Pancreas (tissue), 10 donors: Measurements from ENCODE around the gene AMIGO2. TPM values are rescaled to one million over a fixed set of nuclear protein-coding genes. Genes with fewer than 3 reads are reported as not detected.
"Not testable (repeated sequence)": the region's sequence is repeated elsewhere in the genome, so short reads cannot be mapped to it uniquely, and the experiment has no call there.

Experiments
- ATAC-seq, 4 donors: fragments of 200-7000 bp; cut with Tn5 transposase; one replicate each; pipeline versions ENCODE4 v1.8.0 to v1.9.1; 2020; ENCODE audit warnings: mild to moderate bottlenecking in 4 of 4, moderate library complexity in 4 of 4
- DNase-seq, 6 donors: peaks; one replicate each; pipeline ENCODE4 v3.0.0-alpha.2; 2020
- FAIRE-seq: peaks from 2 replicates; lab custom pipeline; 2012; peaks lifted over from hg19 to GRCh38; lab: Jason Lieb, UNC
- H3K27ac ChIP-seq, 4 donors: fragments of 200-600 bp; sonication (generic); 1 replicate in 3 of 4; 2 replicates in 1 of 4; pipeline versions ENCODE4 v1.5.0 to v1.8.0; 2020
- H3K27me3 ChIP-seq, 4 donors: fragments of 200-600 bp; one replicate each; pipeline ENCODE4 v1.8.0; 2021
- H3K36me3 ChIP-seq, 3 donors: fragments of 200-600 bp; sonication (generic) in 1 of 3; one replicate each; pipeline versions ENCODE4 v1.5.0 to v1.8.0; 2020 to 2021
- H3K4me1 ChIP-seq, 3 donors: fragments of 200-600 bp; one replicate each; pipeline ENCODE4 v1.8.0; 2021
- H3K4me3 ChIP-seq, 4 donors: fragments of 200-600 bp; sonication (generic) in 2 of 4; one replicate each; pipeline versions ENCODE4 v1.5.0 to v1.8.0; 2020 to 2021
- H3K9me3 ChIP-seq, 4 donors: fragments of 200-600 bp; one replicate each; pipeline ENCODE4 v1.8.0; 2021
- WGBS, 2 donors: extraction: QIAGEN DNeasy Blood & Tissue Kit; methylation state at CpG; one replicate each; pipeline ENCODE4 v1.1.7; 2013; 5-methylcytosine and 5-hydroxymethylcytosine counted together
- intact Hi-C, 3 donors: fragments of 100-400 bp; cut with DNase I; formaldehyde crosslinking; loops; one replicate each; pipeline versions ENCODE4 v1.11.1 to v1.14.2; 2022
- polyA plus RNA-seq, 2 donors: library from polyadenylated mRNA; stranded (reverse); fragments of 200-250 nt; gene quantifications; one replicate each; pipeline ENCODE4 v1.2.3, GENCODE V29; 2013
- total RNA-seq, 6 donors: library from RNA; stranded (reverse); fragmentation: NEBNext Ultra II Directional in 4 of 6; extraction: Animal tissue kit (Norgen Biotek cat#: 25700) in 4 of 6; gene quantifications; one replicate each; pipeline versions ENCODE4 v1.2.1 to v1.2.4, GENCODE V29; 2021 to 2023
- TF ChIP-seq, protein P1 (sequence below), 4 donors: fragments of 200-600 bp; sonication (generic) in 3 of 4; IDR thresholded peaks; one replicate each; pipeline versions ENCODE4 v1.5.0 to v1.8.0; 2021; ENCODE audit warnings: antibody characterized with exemption in 4 of 4
- donor health status: healthy with polysubstance abuse.
- donor health status: DM: no; HTN: no; CAD: no; lungs with moderate emphysema.
- donor health status: DM: no; HTN: no; CAD: no.
- donor health status: control.
- donor health status: control.
- donor health status: Bipolar disorder and iron deficiency.
- donor health status: DM: yes; HTN: yes; CAD: no.
- donor health status: DM: no; HTN: no; CAD: no.
- donor health status: DM: no; HTN: no; CAD: no.
- donor health status: DM: yes; HTN: yes; CAD: no.

Gene AMIGO2
- total and polyA plus RNA-seq, 8 donors, result 1.3 to 7.5 (median 2.2) TPM

DNA sequence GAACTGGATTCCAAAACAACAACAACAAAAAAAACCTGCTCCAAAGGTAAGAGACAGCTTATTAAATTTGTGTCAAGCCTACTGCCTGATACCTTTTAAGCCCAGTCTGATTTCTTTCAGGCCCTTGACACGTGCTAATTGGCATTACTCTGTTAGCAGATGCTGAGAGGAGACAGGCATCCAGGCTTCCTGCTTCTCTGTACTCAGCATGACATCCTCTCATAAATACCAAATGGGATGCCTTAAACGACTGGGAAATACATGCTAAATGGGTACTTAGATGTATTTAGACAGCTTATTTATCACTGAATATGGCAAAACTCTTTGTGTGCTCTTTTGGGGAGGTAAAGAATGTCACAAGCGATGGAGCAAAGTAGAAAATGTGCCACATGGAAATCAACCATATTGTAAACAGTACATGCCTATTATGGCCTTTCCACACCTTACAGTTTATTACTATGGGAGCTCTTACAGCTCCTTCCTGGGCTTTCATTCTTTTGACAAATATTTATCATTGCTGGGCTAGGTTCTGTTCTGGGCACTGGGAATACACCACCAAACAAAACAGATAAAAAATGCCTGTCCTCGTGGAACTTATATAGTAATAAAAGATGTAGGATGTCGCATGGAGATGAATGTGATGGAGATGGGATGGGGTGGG is 11.9 kb downstream of the AMIGO2 start:
- Histone ChIP-seq H3K36me3 (no peaks in the 10 kb centered on the region), H3K27ac (no peak overlapping the region), H3K27me3 (no peaks in the 10 kb centered on the region), H3K4me1 (peaks cover 5 to 21% (median 12%) of the 10 kb centered on the region in 3 donors), H3K4me3 (no peak overlapping the region), H3K9me3 (no peaks in the 10 kb centered on the region)
- 67 to 72% methylated on average over 5 of the region's 5 CpGs for WGBS, 2 donors
- TF ChIP-seq, protein P1, sequence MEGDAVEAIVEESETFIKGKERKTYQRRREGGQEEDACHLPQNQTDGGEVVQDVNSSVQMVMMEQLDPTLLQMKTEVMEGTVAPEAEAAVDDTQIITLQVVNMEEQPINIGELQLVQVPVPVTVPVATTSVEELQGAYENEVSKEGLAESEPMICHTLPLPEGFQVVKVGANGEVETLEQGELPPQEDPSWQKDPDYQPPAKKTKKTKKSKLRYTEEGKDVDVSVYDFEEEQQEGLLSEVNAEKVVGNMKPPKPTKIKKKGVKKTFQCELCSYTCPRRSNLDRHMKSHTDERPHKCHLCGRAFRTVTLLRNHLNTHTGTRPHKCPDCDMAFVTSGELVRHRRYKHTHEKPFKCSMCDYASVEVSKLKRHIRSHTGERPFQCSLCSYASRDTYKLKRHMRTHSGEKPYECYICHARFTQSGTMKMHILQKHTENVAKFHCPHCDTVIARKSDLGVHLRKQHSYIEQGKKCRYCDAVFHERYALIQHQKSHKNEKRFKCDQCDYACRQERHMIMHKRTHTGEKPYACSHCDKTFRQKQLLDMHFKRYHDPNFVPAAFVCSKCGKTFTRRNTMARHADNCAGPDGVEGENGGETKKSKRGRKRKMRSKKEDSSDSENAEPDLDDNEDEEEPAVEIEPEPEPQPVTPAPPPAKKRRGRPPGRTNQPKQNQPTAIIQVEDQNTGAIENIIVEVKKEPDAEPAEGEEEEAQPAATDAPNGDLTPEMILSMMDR (IDR thresholded peaks at IDR 0.05), result no peak
- intact Hi-C loops, result no loop called here
- FAIRE-seq (no peak), ATAC-seq (no peak), DNase-seq (no peak)

DNA sequence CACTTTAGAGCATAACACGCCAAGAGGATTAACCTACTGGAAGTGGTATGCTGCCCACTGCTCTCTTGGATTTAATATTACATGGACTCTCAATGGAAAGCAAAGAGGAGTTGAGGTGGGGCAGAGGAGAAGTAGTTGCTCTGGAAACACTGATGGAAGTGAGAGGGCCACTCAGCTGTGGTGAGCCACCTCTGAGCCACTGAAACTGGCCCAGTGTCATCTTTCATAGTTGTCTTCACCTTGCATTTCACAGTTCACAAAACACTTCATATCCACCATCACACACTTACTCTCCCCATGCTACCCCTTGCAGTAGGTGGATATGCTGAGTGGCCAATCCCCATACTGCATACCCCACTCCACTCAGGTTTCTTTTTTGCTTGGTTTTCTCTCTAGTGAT is 12.6 kb downstream of the AMIGO2 start:
- 97 to 100% methylated on average over 1 of the region's 1 CpG for WGBS, 2 donors
- ATAC-seq (no peak), DNase-seq (no peak), FAIRE-seq (no peak)
- TF ChIP-seq, protein P1 (IDR thresholded peaks at IDR 0.05), result no peak
- peak overlapping the region in 3 of 4 donors; percentile 8 to 74 (median 24) for H3K27ac ChIP-seq
- intact Hi-C loops, result no loop called here
- no peaks in the 10 kb centered on the region for H3K27me3 ChIP-seq
- H3K4me3 ChIP-seq, result no peak overlapping the region
- H3K36me3 ChIP-seq, result no peaks in the 10 kb centered on the region
- H3K4me1 ChIP-seq, result peaks cover 5 to 21% (median 12%) of the 10 kb centered on the region in 3 donors
- no peaks in the 10 kb centered on the region for H3K9me3 ChIP-seq

DNA sequence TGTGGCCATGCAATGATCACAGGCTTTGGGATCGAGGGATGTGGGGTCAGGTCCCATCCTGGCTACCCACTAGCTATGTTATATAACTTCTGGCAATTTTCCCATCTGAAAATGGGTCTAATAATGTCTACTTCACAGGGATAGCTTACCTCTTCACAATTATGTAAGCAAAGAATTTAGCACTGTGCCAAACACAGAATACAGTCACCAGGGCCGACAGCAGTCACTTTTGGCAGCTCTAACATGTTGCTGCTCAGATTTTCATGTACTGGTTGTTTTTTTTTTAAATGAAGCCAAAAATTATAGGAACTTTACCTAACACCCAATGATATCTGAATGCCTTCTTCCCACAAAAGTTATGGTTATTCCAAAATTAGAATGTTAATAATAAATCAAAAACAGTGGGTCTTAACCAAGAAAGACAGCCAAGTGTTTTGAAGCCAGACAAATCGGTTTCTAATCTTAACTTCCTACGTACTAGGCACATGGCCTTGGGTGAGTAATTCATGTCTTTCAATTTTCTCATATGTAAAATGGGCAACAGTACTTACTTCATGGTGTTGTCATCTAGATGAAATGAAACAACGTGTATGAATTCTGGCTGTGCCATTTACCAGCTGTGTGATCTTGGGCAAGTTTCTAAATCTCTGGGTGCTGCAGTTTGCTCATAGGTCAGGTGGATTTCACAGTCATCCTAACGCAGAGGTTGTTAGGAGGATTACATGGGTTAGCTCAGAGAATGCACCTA is 13.3 kb downstream of the AMIGO2 start:
- TF ChIP-seq, protein P1 (IDR thresholded peaks at IDR 0.05), result no peak
- ATAC-seq (peak; percentile 82 to 91 (median 87)), FAIRE-seq (no peak), DNase-seq (peak in 1 of 6 donors; percentile 29)
- Histone ChIP-seq H3K4me1 (peaks cover 5 to 21% (median 12%) of the 10 kb centered on the region in 3 donors), H3K9me3 (no peaks in the 10 kb centered on the region), H3K36me3 (no peaks in the 10 kb centered on the region), H3K4me3 (no peak overlapping the region), H3K27ac (peak overlapping the region; percentile 8 to 74 (median 33)), H3K27me3 (no peaks in the 10 kb centered on the region)
- WGBS, 2 donors, result 35% methylated on average over 6 of the region's 6 CpGs
- intact Hi-C loops, result no loop called here

DNA sequence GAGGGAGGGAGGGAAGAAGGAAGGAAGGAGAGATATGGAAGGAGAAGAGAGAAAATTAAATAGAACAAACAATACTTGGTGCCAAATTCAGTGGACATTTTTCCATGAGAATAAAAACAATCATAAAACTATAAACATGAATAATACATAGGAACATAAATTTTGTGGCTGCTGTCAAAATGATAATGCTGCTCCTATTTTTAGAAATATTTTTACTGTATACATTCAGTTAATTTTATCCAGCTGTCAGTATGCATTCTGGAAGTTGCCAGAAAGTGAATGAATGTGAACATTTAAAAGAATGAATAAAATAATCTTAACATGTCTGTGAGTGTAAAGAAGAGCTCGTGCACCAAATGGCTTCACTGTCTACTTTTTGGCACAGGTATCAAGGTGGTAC is 14.2 kb downstream of the AMIGO2 start:
- no peak for FAIRE-seq
- Histone ChIP-seq H3K27ac (no peak overlapping the region), H3K4me1 (peaks cover 5 to 21% (median 12%) of the 10 kb centered on the region in 3 donors), H3K9me3 (no peaks in the 10 kb centered on the region), H3K4me3 (no peak overlapping the region), H3K27me3 (no peaks in the 10 kb centered on the region), H3K36me3 (no peaks in the 10 kb centered on the region)
- TF ChIP-seq, protein P1 (IDR thresholded peaks at IDR 0.05), result no peak
- DNase-seq, result no peak
- intact Hi-C loops, result no loop called here
- ATAC-seq, result no peak
- 97 to 99% methylated on average over 1 of the region's 1 CpG for whole genome bisulfite sequencing, 2 donors

DNA sequence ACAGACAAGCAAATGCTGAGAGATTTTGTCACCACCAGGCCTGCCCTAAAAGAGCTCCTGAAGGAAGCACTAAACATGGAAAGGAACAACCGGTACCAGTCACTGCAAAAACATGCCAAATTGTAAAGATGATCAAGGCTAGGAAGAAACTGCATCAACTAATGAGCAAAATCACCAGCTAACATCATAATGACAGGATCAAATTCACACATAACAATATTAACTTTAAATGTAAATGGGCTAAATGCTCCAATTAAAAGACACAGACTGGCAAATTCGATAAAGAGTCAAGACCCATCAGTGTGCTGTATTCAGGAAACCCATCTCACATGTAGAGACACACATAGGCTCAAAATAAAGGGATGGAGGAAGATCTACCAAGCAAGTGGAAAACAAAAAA is 21.1 kb downstream of the AMIGO2 start:
- H3K9me3 ChIP-seq, H3K27me3 ChIP-seq, H3K36me3 ChIP-seq, H3K4me3 ChIP-seq, H3K27ac ChIP-seq, ATAC-seq, H3K4me1 ChIP-seq, intact Hi-C loops, FAIRE-seq, DNase-seq: not testable (repeated sequence)
- WGBS, 2 donors, result 82 to 83% methylated on average over 2 of the region's 2 CpGs

DNA sequence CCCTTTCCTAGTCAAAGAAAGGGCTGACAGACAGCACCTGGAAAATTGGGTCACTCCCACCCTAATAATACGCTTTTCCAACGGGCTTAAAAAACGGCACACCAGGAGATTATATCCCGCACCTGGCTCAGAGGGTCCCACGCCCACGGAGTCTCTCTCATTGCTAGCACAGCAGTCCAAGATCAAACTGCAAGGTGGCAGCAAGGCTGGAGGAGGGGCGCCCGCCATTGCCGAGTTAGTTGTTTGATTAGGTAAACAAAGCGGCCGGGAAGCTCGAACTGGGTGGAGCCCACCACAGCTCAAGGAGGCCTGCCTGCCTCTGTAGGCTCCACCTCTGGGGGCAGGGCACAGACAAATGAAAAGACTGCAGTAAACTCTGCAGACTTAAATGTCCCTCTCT is 22.8 kb downstream of the AMIGO2 start:
- H3K27ac ChIP-seq, H3K9me3 ChIP-seq, intact Hi-C loops, H3K27me3 ChIP-seq, FAIRE-seq, ATAC-seq, H3K4me1 ChIP-seq, H3K36me3 ChIP-seq, H3K4me3 ChIP-seq, DNase-seq: not testable (repeated sequence)
- WGBS, 2 donors, result 78 to 83% methylated on average over 9 to 12 of the region's 12 CpGs

DNA sequence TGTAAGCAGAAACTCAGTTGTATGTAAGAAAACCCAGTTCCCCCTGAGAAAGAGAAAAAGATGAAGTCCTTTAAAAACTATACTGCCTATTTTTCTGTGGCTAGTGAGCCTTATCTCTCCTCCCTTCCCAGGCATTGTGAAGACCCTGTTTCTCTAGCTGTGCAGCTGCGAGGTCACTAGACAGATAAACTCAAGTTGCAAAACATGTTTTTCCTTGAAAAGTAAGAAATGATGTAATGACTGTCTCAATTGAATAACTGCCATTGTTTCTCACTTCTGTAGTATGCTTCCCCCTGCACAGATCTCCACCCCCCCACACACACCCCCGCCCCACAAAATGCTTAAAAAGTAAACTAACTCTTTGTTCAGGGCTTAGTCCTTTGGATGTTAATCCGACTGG is 23.9 kb downstream of the AMIGO2 start:
- H3K36me3 ChIP-seq, DNase-seq, H3K27me3 ChIP-seq, ATAC-seq, FAIRE-seq, intact Hi-C loops, H3K9me3 ChIP-seq, H3K4me3 ChIP-seq, H3K4me1 ChIP-seq, H3K27ac ChIP-seq: not testable (repeated sequence)
- WGBS, 2 donors, result 59% methylated on average over 3 of the region's 3 CpGs
